Stimulated activated CD8-positive, alpha-beta memory T cell treated with anti-CD3 and anti-CD28 coated beads, Interleukin-12 subunit alpha, Interleukin-12 subunit beta, amount 100 ng/mL, for 24 hours (primary cell): Measurements from ENCODE around the gene YIPF4.
"Not testable (repeated sequence)": the region's sequence is repeated elsewhere in the genome, so short reads cannot be mapped to it uniquely, and the experiment has no call there.

ENCODE experiments used
- DNase-seq: peaks from one replicate; pipeline ENCODE4 v3.0.0-alpha.2; 2020; ENCODE audit errors: extremely low read depth

Gene YIPF4

DNA sequence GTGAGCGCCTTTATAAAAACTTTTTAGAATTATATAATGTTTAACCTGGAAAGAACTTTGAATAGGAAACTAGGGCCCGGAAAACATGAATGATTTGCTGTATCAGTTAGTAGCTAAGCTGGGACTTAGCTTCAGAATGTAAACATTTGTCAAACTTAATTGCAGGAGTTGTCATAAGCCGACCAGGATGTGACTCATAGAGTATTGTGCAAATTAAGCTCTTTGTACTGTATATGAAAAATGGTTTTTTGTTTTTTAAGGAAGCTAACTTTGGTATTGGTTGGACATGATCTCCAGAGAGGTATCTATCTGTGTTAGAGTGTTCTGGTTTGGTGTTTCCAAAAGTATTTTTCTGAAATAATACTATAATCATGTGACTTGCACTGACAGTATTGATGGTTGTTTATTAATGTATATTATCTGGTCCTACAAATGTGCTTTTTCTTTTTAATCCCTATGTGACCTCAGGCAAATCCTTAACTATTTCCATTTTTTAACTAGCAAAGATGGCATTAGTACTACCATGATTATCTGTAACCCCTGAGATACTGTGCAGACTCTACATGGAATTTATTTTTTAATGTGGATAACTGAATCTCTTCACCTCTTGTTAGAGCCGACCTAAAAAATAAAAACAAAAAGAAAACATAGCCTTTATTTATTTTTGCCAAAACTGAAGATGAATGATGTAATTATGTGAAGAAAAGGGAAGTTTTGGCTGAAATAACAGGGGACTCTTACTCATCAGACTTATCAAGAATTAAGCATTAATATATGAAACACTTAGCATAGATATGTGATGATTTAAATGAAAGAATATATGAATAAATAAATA is 11.7 kb downstream of the YIPF4 start:
- no peak for DNase-seq

DNA sequence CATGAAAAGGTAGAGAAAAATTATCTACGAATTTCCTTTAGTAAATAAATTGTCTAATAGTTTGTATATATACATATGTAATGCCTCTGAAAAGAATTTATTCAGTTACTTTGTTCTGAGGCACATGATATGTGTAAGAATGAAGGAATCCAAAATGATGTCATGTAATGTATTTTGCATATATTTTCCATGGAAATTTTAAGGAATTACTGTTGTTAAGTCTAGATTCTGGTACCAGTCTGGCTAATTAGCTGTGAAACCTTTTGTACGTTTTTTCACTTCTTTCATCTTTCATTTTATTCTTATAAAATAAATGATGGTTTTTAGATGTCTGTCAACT is 12.3 kb downstream of the YIPF4 start:
- no peak for DNase-seq

DNA sequence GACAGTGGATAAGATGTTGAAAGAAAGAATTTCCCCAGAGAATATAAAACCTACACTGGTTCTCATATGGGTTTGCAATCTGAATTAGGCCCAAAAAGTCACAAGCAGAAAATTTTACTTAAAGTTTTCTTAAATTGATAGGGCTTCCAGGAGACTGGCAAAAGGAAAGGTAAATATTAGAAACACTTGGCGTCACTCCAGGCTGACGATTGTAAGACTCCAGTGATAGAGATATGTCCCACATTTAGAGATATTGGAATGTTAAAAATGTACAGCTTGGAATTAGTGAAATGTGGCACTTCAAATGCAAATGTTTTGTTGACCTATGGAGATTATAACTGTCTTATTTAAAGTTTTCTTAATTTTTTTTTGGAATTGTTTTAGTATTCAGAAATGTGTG is 14.0 kb downstream of the YIPF4 start:
- no peak for DNase-seq

DNA sequence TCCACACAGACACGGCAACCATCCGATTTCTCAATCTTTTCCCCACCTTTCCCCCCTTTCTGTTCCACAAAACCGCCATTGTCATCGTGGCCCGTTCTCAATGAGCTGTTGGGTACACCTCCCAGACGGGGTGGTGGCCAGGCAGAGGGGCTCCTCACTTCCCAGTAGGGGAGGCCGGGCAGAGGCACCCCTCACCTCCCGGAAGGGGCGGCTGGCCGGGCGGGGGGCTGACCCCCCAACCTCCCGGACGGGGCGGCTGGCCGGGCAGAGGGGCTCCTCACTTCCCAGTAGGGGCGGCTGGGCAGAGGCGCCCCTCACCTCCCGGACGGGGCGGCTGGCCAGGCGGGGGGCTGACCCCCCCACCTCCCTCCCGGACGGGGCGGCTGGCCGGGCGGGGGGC is 15.8 kb downstream of the YIPF4 start:
- not testable (repeated sequence) for DNase-seq

DNA sequence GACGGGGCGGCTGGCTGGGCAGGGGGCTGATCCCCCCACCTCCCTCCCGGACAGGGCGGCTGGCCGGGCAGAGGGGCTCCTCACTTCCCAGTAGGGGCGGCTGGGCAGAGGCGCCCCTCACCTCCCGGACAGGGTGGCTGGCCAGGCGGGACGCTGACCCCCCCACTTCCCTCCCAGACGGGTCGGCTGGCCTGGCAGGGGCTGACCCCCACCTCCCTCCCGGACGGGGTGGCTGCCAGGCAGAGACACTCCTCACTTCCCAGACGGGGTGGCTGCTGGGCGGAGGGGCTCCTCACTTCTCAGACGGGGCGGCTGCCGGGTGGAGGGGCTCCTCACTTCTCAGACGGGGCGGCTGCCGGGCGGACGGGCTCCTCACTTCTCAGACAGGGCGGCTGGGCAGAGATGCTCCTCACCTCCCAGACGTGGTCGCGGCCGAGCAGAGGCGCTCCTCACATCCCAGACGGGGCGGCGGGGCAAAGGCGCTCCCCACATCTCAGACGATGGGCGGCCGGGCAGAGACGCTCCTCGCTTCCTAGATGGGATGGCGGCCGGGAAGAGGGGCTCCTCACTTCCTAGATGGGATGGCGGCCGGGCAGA is 16.4 kb downstream of the YIPF4 start:
- not testable (repeated sequence) for DNase-seq

DNA sequence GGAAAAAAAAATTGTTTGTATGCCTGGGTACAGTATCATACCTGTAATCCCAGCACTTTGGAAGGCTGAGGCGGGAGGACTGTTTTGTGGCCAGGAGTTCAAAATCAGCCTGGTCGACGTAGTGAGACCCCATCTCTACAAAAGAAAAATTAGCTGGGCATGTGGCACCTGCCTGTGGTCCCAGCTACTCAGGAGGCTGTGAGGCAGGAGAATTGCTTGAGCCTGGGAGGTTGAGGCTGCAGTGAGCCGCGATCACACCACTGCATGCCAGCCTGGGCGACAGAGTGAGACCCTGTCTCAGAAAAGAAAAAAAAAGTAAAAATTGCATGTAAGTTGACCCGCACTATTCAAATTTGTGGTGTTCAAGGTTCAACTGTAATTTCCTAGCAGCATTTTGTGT is 32.9 kb downstream of the YIPF4 start:
- no peak for DNase-seq

DNA sequence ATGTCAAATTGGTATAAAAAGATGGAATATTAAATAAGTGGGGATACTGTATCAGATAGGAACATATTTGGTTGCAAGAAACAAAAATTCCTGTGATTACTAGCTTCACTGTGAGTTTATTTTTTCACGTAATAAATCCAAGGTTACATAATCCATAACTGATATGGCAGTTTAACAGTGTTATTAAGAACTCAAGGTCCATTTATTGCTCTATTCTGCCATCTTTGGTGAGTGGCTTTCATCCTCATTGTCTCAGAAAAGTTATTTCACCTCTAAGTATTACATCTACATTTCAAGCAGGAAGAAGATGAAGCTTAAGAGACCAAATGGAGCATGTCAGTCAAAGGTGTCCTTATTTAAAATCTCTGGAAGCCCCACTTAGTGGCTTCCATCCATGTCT is 37.2 kb downstream of the YIPF4 start:
- no peak for DNase-seq

DNA sequence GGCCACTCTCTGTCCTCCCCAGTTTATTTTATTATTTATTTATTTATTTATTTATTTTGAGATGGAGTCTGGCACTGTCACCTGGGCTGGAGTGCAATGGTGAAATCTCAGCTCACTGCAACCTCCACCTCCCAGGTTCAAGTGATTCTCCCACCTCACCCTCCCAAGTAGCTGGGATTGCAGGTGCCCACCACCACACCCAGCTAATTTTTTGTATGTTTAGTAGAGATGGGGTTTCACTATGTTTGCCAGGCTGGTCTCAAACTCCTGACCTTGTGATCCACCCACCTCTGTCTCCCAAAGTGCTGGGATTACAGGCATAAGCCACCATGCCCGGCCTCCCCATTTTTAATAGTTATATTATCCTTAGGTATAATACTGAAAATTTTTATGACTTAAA is 51.0 kb downstream of the YIPF4 start:
- DNase-seq, result not testable (repeated sequence)

DNA sequence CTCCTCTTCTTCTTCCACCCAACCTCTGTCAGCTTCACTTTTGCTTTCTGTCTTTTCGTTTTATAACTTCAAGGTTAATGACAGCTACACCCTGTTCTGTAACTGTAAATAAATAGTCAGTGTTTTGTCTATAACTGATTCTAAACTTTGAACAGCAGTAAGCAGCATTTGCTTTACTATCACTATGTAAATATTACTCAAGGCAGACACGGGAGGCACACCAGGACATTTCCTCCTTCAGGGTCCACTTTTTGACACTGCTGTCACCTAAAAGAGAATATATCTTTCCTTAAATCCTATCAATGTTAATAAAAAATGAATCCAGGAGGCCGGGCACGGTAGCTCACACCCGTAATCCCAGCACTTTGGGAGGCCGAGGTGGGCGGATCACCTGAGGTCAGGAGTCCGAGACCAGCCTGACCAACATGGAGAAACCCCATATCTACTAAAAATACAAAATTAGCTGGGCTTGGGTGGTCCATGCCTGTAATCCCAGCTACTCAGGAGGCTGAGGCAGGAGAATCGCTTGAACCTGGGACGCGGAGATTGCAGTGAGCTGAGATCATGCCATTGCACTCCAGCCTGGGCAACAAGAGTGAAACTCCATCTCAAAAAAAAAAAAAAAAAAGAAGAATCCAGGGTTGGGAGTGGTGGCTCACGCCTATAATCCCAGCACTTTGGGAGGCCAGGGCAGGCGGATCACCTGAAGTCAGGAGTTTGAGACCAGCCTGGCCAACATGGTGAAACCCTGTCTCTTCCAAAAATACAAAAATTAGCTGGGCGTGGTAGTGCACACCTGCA is 51.7 kb downstream of the YIPF4 start:
- not testable (repeated sequence) for DNase-seq

DNA sequence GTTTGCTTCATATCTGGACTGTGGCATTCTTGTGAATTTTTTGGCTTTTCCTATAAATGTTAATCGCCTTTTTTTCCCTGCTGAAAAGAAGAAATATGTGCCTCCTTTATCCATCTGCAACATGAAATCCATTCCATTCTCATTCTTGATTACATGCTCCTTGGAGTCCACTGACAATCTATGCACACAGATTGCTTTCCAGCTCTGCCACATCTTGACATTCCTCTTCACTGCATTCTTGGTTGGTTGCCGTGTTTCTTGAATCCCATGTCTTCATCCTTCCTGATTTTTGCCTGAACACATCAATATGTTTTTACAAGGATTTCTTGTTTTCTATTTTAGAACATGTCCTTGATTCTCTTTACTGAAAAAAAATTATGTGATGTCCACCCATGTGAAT is 52.4 kb downstream of the YIPF4 start:
- no peak for DNase-seq

DNA sequence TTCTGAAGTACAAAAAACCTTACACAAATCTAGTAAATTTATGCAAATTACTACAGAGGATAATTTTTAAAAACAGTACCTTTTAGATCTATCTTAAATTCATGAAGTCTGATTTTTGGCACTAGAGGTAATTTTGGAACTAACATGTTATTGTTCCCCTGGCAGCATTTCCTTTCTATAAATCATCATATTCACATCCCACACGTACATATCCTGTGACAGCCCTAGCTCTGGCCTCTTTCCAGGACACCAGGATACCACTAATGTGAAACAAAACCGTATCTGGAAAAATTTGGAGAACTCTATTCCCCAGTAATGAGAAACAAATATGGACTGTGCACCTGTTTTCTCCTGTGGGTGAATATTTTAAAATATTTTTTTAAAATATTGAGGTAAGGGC is 65.1 kb downstream of the YIPF4 start:
- no peak for DNase-seq

DNA sequence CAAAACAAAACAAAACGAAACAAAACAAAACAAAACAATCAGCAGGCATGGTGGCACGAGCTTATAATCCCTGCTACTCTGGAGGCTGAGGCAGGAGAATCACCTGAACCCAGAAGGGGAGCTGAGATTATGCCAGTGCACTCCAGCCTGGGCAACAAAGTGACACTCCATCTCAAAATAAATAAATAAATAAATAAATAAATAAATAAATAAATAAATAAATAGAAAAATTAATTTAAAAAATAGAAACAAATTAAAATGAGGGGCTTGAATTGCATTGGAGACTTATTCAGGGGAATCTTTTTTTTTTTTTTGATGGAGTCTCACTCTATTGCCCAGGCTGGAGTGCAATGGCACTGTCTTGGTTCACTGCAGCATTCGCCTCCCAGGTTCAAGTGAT is 73.1 kb downstream of the YIPF4 start:
- not testable (repeated sequence) for DNase-seq

DNA sequence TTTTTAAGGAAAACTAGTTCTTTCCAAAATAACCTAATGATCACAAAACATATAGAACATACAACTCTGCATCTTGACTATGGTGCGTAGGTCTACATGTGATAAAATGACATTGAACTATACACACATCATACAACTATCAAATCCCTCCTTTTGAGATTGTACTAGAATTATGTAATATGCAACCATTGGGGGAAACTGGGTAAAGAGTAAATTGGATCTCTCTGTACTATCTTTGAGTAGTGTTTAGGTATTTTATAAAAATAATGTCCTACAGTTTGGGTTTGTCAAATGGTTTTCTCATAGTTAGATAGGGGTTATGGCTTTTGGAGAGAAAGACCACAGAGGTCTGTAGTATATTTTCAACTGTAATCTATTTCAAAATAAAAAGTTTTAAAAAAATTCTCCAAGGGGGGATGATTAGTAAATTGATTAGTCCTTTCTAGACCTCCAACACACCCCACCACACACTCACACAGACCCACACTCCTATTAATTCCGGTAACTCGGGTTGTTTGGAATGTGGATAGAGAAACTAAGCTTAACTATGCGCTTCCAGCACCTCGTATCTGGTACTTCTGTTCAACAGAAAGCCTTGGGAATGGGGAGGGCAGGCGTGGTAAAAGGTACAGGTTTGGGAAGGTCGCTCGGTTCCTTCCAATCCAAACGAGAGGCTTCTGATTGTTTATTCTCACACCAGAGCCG is 78.4 kb downstream of the YIPF4 start:
- no peak for DNase-seq

DNA sequence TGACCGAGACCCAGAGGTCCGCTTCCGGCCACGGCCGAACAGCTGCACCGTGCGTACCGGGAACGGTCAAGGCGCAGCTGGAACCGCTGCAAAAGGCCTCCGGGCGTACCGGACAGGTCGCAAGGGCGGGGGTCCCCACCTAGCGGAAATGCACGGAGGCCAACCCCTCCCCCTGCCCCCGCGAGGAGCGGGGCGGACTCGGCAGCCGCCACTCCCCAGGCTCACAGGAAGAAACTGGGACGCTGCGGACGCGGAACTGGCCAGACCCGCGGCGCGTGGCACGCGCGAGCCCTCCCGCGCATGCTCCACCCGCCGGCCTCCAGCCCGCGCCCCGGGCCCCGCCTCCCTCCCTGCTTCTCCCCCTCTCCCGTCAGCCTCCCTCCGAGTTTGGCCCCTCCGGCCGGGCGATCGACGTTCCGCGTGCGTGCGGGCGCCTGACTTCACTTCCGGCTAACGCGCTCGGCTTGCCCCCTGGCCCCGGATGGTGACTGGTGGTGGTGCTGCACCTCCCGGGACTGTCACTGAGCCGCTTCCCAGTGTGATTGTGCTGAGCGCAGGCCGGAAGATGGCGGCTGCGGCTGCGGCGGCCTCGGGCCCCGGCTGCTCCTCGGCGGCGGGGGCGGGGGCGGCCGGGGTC is 79.1 kb downstream of the YIPF4 start, which contains the start of gene BIRC6:
BIRC6 (plus strand) TSS at position 343 of the 637 bp plus-strand sequence; CDS start at position 482, 139 bp downstream.
- DNase-seq, result peak; percentile 93

DNA sequence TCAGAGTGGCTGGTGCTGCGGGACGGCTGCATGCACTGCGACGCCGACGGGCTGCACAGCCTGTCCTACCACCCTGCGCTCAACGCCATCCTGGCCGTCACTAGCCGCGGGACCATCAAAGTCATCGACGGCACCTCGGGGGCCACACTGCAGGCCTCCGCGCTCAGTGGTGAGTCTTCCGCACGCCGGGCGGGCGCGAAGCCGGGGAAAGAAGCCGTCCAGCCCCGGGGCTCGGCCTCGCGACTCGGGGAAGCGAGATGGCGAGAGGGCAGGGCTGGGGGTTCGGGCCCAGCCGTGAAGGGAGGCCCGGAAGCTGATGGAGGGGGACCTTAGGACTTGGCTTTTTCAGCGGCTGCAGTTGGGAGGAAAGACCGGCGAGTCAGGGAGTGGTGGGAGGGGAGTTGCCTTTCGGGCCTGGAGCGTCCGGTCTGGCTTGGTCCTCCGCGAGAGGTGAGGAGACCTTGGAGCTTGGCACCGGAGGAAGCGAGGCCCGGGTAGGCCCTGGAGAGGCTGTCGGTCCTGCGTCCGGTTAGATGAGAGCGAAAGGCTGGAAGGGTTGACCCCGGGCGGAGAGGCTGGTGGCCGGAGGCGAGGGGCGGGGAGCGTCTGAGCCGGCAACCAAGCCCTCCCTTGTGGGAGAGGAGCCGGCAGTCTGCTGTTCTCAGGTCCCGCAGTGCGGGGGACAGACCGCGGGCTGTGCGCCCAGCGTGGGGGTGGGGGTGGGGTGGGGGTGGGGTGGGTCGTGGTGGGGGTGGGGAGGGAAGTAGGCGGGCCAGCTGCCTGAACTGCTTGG is 79.8 kb downstream of the YIPF4 start:
- peak; percentile 1 for DNase-seq

DNA sequence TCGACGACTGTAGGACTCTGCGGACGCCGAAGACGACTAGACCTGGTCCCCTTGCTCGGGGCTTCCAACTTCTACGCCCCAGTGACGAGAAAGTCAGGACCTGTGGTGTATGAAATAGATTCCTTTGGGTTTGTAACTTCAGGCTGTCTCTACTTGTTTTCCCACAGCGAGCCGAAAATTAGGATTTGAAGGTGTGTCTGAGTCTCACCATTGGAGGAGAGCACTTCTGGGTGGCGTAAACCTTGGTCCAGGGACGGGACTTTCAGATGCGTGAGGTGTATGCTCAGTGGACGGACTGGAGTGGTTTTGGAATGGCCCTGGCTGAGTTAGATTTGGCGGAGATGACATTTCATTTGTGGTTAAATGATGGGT is 80.4 kb downstream of the YIPF4 start:
- no peak for DNase-seq

DNA sequence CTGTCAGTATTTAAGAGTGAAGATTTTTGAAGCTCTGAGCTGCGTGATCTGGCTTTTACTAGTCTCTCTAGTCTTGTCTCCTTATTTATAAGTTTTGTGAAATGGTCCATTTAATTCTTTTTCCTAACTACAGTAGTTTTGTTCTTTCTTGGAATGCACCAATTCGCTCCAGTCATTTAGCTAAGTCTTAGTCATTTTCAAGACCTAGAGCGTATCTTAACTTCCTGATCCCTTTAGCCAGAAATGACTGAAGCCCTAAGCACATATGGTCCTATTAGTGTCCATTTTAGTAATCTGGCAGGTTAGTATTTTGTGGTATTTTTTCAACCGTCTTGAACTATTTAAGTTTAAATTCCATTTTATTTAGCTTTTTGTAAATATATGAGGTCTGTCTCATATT is 82.7 kb downstream of the YIPF4 start:
- no peak for DNase-seq

DNA sequence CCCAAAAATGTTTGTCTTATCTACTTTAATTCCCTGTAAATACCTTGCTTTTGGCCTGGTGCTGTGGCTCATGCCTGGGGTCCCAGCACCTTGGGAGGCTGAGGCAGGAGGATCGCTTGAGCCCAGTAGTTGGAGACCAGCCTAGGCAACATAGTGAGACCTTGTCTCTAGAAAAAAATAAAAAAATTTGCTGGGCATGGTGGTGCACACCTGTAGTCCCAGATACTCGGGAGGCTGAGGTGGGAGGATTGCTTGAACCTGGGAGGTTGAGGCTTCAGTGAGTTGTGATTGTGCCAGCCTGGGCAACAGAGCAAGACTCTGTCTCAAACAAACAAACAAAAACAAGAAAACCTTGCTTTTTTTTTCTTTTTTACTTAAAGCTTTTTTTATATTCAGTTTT is 85.3 kb downstream of the YIPF4 start:
- not testable (repeated sequence) for DNase-seq

DNA sequence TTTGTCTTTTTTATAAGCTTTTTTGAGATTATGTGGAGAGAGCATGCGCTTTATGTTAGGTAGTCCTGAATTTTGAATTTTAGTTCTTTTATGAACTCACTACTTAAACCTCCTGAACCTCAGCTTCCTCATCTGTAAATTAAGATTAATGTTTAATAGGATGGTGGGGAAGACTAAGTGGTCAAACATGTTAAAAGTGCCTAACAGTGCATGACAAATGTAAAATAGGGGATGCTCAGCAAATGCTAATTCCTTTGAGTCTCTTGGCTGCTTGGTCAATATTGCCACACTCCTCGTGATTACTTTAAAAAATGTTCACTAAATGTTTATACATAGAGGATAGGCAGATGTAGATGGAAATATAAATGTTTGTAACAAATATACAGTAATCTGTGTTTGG is 85.9 kb downstream of the YIPF4 start:
- no peak for DNase-seq

DNA sequence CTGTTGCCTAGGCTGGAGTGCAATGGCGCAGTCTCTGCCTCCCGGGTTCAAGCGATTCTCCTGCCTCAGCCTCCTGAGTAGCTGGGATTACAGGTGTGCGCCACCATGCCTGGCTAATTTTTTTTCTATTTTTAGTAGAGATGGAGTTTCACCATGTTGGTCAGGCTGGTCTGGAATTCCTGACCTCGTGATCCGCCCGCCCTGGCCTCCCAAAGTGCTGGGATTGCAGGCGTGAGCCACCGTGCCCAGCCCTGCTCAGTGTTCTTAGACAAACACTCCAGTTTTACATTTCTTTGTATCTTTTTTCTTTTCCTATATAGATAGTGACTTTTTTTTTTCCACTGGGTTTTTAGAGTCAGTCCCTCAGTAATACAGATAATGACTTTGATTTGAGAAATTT is 86.6 kb downstream of the YIPF4 start:
- DNase-seq, result not testable (repeated sequence)

DNA sequence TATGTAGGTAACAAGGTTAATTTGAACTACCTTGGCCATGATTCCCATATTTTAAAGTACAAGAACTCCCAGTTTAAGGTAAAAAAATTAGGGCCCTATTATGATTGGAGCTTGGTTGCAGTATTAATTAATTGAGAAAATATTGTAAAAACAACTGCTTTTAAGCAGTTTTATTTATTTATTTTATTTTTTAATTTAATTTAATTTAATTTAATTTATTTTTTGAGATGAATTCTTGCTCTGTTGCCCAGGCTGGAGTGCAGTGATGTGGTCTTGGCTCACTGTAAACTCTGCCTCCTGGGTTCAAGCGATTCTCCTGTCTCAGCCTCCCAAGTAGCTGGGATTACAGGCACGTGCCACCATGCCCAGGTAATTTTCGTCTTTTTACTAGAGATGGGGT is 88.0 kb downstream of the YIPF4 start:
- DNase-seq, result not testable (repeated sequence)
